ENCODE measurements around the gene RTBDN. TPM values are rescaled to one million over a fixed set of nuclear protein-coding genes. Genes with fewer than 3 reads are reported as not detected.

Gene RTBDN
- total and polyA plus RNA-seq, 10 of the 15 experiments (the other 5 are each of a cell fraction or from before 2014, with no cell fraction given) = 0.45 TPM; not detected in 9

- H4K20me1 ChIP-seq (ENCODE audit: control insufficient read depth, insufficient read depth) = no peaks in the 10 kb centered on the region; the same call in 1 of the 2 replicates
- no peak overlapping the region for H3K9ac ChIP-seq (ENCODE audit: control insufficient read depth, insufficient read depth, low read length)
- no peak overlapping the region for H3K27ac ChIP-seq (ENCODE audit: control insufficient read depth, insufficient read depth)
- H3K9me3 ChIP-seq (replicated peaks; ENCODE audit: control insufficient read depth, insufficient read depth, low read length) = no peaks in the 10 kb centered on the region; the same call in none of the 3 replicates
- no peaks in the 10 kb centered on the region for H3K79me2 ChIP-seq (ENCODE audit: control insufficient read depth, insufficient read depth, low read length)
- ChIA-PET CTCF (interaction anchor here (0.8 to 1.6 kb wide), 10 partner anchors 9 to 80 kb away, joined by 3 to 12 read pairs (median 4); partner anchors contain the start of genes PRDX2 and THSD8), POLR2A (interaction anchor here (1.2 kb wide), 1 partner anchor 43 kb away, joined by 3 read pairs; no protein-coding TSS in a partner anchor), SMC1A (ENCODE audit: uncharacterized antibody, unreplicated experiment) (interaction anchor here (0.7 to 0.8 kb wide), 2 partner anchors 41 to 128 kb away, joined by 3 to 4 read pairs; no protein-coding TSS in a partner anchor), RAD21 (ENCODE audit: unreplicated experiment) (interaction anchor here (1.4 kb wide), 1 partner anchor 59 kb away, joined by 3 read pairs; no protein-coding TSS in a partner anchor)
- in situ Hi-C loops (cut with MboI) = no loop called here
- ATAC-seq = no peak
- H3K36me3 ChIP-seq (ENCODE audit: control insufficient read depth in 2 of 2, insufficient read depth in 2 of 2, low read length in 1 of 2) = no peaks in the 10 kb centered on the region
- H3K4me2 ChIP-seq (ENCODE audit: control insufficient read depth, insufficient read depth) = no peak overlapping the region
- FAIRE-seq = no peak
- no peak for DNase-seq (ENCODE audit: low read depth, low spot score)
- intact Hi-C loops (cut with micrococcal nuclease; ENCODE audit: unreplicated experiment) = no loop called here
- no TSS peak for BruUV-seq (replicated peaks)
- H2AFZ ChIP-seq (ENCODE audit: control insufficient read depth, low read depth, low read length) = no peak overlapping the region
- H3K4me1 ChIP-seq (ENCODE audit: control insufficient read depth, insufficient read depth, low read length) = peaks cover 7% of the 10 kb centered on the region; the same call in 1 of the 2 replicates
- H3K4me3 ChIP-seq = no peak overlapping the region
- peaks cover 10 to 46% of the 10 kb centered on the region in 2 experiments for H3K27me3 ChIP-seq (replicated peaks in 1 of 2; ENCODE audit: control insufficient read depth in 2 of 2, insufficient read depth in 2 of 2, low read length in 1 of 2)
- WGBS (ENCODE audit: insufficient coverage, insufficient replicate concordance, low lambda C conversion rate, missing lambda C conversion rate) = 49% methylated on average over 4 of the region's 4 CpGs
- TF ChIP-seq ZBED1 (IDR thresholded peaks at IDR 0.05; ENCODE audit: borderline replicate concordance) (no peak), CEBPZ (IDR thresholded peaks at IDR 0.05; ENCODE audit: low read depth, low read length) (no peak), ZNF274 (IDR thresholded peaks at IDR 0.05; ENCODE audit: insufficient read depth, insufficient read length) (no peak), TBL1XR1 (IDR thresholded peaks at IDR 0.05; ENCODE audit: low read depth, low read length) (no peak), E4F1 (IDR thresholded peaks at IDR 0.05; ENCODE audit: borderline replicate concordance, partially characterized antibody) (no peak), POU2F2 (IDR thresholded peaks at IDR 0.05; ENCODE audit: borderline replicate concordance, low read depth, low read length) (no peak), IRF3 (IDR thresholded peaks at IDR 0.05) (no peak), IKZF2 (IDR thresholded peaks at IDR 0.05) (no peak), SIN3A (IDR thresholded peaks at IDR 0.05; ENCODE audit: low read depth, low read length) (no peak), E2F4 (IDR thresholded peaks at IDR 0.05; ENCODE audit: low read depth, low read length) (no peak), NFIC (IDR thresholded peaks at IDR 0.05; ENCODE audit: low read depth, low read length) (no peak), JUNB (IDR thresholded peaks at IDR 0.05) (no peak), RAD51 (IDR thresholded peaks at IDR 0.05) (no peak), ASH2L (IDR thresholded peaks at IDR 0.05; ENCODE audit: borderline replicate concordance, low read depth) (no peak), MLLT1 (IDR thresholded peaks at IDR 0.05) (no peak), BCL11A (IDR thresholded peaks at IDR 0.05; ENCODE audit: low read depth, low read length) (no peak)
Observed at GRCh38 chr19:12837225-12837624, 2.8 kb upstream of the RTBDN start.
